K562 (cell line): ENCODE measurements around the gene AMBRA1. TPM values are rescaled to one million over a fixed set of nuclear protein-coding genes. Genes with fewer than 3 reads are reported as not detected.

Source experiments
- ARNT ChIP-seq, 2 experiments: fragments of 450-650 bp; IDR thresholded peaks; 2 replicates each; pipeline ENCODE4 v1.6.1; 2016; ENCODE audit warnings: mild to moderate bottlenecking in 1 of 2
- C11orf30 ChIP-seq: fragments of 450-650 bp; IDR thresholded peaks from 2 replicates; pipeline ENCODE4 v1.6.1; 2016; ENCODE audit warnings: low read depth, mild to moderate bottlenecking
- CHD4 ChIP-seq: fragments of 200-600 bp; sonication (generic); IDR thresholded peaks from 3 replicates; pipeline ENCODE4 v1.6.1; 2012; ENCODE audit warnings: low read depth, mild to moderate bottlenecking, mixed read lengths, low read length, inconsistent platforms; ENCODE audit not compliant: insufficient read depth, insufficient replicate concordance, poor library complexity, severe bottlenecking
- ELF4 ChIP-seq: fragments of 450-650 bp; formaldehyde crosslinking; IDR thresholded peaks from 2 replicates; pipeline ENCODE4 v1.4.0; 2022; ENCODE audit warnings: missing genetic modification characterization
- EWSR1 ChIP-seq: fragments of 450-650 bp; IDR thresholded peaks from 2 replicates; pipeline ENCODE4 v1.6.1; 2018; ENCODE audit warnings: borderline replicate concordance, mild to moderate bottlenecking, low read depth, moderate library complexity; ENCODE audit not compliant: partially characterized antibody
- GABPA ChIP-seq: fragments of 200-800 bp; sonication (Bioruptor generic); conservative IDR thresholded peaks from 2 replicates; pipeline ENCODE4 v1.6.1; 2016; ENCODE audit warnings: low read depth, missing genetic modification characterization, missing compliant biosample characterization
- GATA2 ChIP-seq: sonication (generic); formaldehyde crosslinking; IDR thresholded peaks from 2 replicates; pipeline ENCODE4 v1.4.0; 2020; ENCODE audit warnings: mild to moderate bottlenecking, missing genetic modification reagents
- HEY1 ChIP-seq: fragments of 250-450 bp; sonication (Bioruptor Pico); IDR thresholded peaks from 2 replicates; pipeline ENCODE4 v1.5.0; 2020; ENCODE audit warnings: mild to moderate bottlenecking, moderate library complexity, borderline replicate concordance
- HSF4 ChIP-seq: fragments of 250-450 bp; sonication (Bioruptor Pico); IDR thresholded peaks from 2 replicates; pipeline ENCODE4 v2.1.2; 2022; ENCODE audit warnings: mild to moderate bottlenecking, moderate library complexity, borderline replicate concordance
- MAZ ChIP-seq, 2 experiments: fragments of 450-650 bp in 1 of 2; sonication (generic) in 1 of 2; formaldehyde crosslinking; IDR thresholded peaks in 1 of 2; conservative IDR thresholded peaks in 1 of 2; 2 replicates each; pipeline versions ENCODE4 v1.4.0 to v1.5.0; 2020; ENCODE audit warnings: mild to moderate bottlenecking in 1 of 2, missing genetic modification reagents in 1 of 2
- NCOA6 ChIP-seq: fragments of 450-650 bp; IDR thresholded peaks from 2 replicates; pipeline ENCODE4 v1.6.1; 2017; ENCODE audit warnings: mild to moderate bottlenecking
- RBFOX2 ChIP-seq: fragments of 200-400 bp; formaldehyde crosslinking; IDR thresholded peaks from 2 replicates; pipeline ENCODE4 v1.6.1; 2017; ENCODE audit warnings: low read depth, mild to moderate bottlenecking, low read length, moderate library complexity
- RFX1 ChIP-seq: fragments of 450-650 bp; IDR thresholded peaks from 2 replicates; pipeline ENCODE4 v1.6.1; 2016; ENCODE audit warnings: mild to moderate bottlenecking, moderate library complexity
- SAFB2 ChIP-seq: fragments of 200-400 bp; formaldehyde crosslinking; IDR thresholded peaks from 2 replicates; pipeline ENCODE4 v1.6.1; 2018; ENCODE audit warnings: borderline replicate concordance, low read length, low read depth, moderate library complexity; ENCODE audit not compliant: severe bottlenecking
- TCF7L2 ChIP-seq: fragments of 150-350 bp; IDR thresholded peaks from 2 replicates; pipeline ENCODE4 v1.6.1; 2016; ENCODE audit warnings: low read depth, mild to moderate bottlenecking, low read length, moderate library complexity
- WHSC1 ChIP-seq: IDR thresholded peaks from one replicate; pipeline ENCODE4 v1.6.1; 2012; ENCODE audit warnings: low read length, control low read depth, inconsistent platforms
- ZKSCAN3 ChIP-seq: fragments of 250-450 bp; sonication (Bioruptor Pico); IDR thresholded peaks from 2 replicates; pipeline ENCODE4 v1.4.0; 2020
- polyA plus RNA-seq, 8 experiments: library from polyadenylated mRNA; depleted of rRNA in 4 of 8; stranded (reverse) in 5 of 8; unstranded in 3 of 8; fragments of >200 nt; fragmentation: Nextera tagmentation in 2 of 8; fragmentation: Illumina TruSeq in 1 of 8; extraction: Ambion mirVana in 2 of 8; extraction: Trizol in 1 of 8; gene quantifications; 2 replicates each; pipeline versions ENCODE4 v1.2.1 to v1.2.3, GENCODE V29; 2011 to 2014; ENCODE audit warnings: inconsistent platforms in 1 of 8, missing spikeins in 1 of 8
- total RNA-seq, 7 experiments: library from RNA; depleted of rRNA in 6 of 7; stranded (reverse); fragments of >200 nt in 6 of 7; fragmentation: Illumina TruSeq in 2 of 7; extraction: Trizol in 2 of 7; gene quantifications; 2 replicates each; pipeline versions ENCODE4 v1.2.1 to v1.2.3, GENCODE V29; 2011 to 2021; ENCODE audit warnings: low replicate concordance in 1 of 7
- TF ChIP-seq, protein P1 (sequence below): fragments of 450-650 bp; formaldehyde crosslinking; IDR thresholded peaks from 2 replicates; pipeline ENCODE4 v1.4.0; 2020; ENCODE audit warnings: mild to moderate bottlenecking, mixed read lengths
- TF ChIP-seq, protein P2 (sequence below): fragments of 250-450 bp; sonication (Bioruptor Pico); IDR thresholded peaks from 2 replicates; pipeline ENCODE4 v1.5.0; 2021; ENCODE audit warnings: mild to moderate bottlenecking, borderline replicate concordance
- TF ChIP-seq, protein P3 (sequence below): fragments of 250-450 bp; sonication (Bioruptor Pico); IDR thresholded peaks from 2 replicates; pipeline ENCODE4 v1.8.0; 2022; ENCODE audit warnings: inconsistent platforms
- TF ChIP-seq, protein P4 (sequence below): fragments of 450-650 bp; IDR thresholded peaks from 2 replicates; pipeline ENCODE4 v1.6.1; 2016; ENCODE audit warnings: low read depth, mild to moderate bottlenecking, moderate library complexity

The AMBRA1 gene
- total and polyA plus RNA-seq, 9 of the 15 experiments (the other 6 are each of a cell fraction or from before 2014, with no cell fraction given): 0.15 to 24.5 (median 13.0) TPM

DNA sequence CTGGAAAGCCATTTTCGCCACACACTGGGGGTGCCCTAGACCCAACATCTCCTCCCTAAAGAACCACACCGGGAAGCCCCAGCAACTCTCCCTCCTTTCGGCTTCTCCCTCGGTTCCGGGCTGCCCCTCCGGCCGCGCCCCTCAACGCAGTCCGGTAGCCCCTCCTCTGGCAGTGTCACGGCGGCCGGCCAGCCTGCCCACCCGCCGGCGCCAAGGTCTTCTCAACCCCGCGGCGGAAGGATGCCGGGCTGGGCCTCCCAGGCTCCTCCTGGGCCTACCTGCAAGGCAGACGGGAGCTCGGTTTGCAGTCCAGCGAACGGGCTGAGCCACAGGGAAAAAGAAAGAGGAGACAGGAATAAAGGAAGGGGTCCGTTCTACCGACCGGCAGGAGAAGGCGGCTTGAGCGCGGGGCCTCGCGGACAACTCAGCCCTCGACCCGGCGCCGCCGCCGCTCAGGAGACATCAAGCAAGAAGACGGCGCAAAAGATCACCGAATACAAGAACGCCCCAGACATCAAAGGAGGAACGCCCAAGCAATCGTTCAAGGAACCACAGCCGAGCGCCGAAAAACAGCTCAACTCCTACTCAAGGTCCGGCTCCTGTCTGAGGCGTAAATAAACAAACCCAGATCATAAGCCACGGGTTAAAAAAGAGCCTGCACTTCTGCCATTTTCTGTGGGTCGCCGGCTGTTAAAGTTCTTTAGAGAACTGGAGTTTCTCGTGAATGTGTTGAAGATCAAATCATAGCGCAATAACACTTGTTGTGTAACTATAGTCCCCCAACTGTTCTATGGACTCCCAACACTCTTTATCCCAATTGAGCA lies at the start of gene AMBRA1 (continued):
- TF ChIP-seq, protein P1, sequence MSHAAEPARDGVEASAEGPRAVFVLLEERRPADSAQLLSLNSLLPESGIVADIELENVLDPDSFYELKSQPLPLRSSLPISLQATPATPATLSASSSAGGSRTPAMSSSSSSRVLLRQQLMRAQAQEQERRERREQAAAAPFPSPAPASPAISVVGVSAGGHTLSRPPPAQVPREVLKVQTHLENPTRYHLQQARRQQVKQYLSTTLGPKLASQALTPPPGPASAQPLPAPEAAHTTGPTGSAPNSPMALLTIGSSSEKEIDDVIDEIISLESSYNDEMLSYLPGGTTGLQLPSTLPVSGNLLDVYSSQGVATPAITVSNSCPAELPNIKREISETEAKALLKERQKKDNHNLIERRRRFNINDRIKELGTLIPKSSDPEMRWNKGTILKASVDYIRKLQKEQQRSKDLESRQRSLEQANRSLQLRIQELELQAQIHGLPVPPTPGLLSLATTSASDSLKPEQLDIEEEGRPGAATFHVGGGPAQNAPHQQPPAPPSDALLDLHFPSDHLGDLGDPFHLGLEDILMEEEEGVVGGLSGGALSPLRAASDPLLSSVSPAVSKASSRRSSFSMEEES: no peak
- TF ChIP-seq, protein P2, sequence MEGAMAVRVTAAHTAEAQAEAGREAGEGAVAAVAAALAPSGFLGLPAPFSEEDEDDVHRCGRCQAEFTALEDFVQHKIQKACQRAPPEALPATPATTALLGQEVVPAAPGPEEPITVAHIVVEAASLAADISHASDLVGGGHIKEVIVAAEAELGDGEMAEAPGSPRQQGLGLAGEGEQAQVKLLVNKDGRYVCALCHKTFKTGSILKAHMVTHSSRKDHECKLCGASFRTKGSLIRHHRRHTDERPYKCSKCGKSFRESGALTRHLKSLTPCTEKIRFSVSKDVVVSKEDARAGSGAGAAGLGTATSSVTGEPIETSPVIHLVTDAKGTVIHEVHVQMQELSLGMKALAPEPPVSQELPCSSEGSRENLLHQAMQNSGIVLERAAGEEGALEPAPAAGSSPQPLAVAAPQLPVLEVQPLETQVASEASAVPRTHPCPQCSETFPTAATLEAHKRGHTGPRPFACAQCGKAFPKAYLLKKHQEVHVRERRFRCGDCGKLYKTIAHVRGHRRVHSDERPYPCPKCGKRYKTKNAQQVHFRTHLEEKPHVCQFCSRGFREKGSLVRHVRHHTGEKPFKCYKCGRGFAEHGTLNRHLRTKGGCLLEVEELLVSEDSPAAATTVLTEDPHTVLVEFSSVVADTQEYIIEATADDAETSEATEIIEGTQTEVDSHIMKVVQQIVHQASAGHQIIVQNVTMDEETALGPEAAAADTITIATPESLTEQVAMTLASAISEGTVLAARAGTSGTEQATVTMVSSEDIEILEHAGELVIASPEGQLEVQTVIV (CRISPR knock-in tag): no peak; the same call in 1 of the 2 replicates
- TF ChIP-seq EWSR1 (no peak), TCF7L2 (no peak), MAZ (CRISPR knock-in tag; conservative IDR thresholded peaks at IDR 0.05 in 1 of 2, IDR thresholded peaks at IDR 0.05 in 1 of 2) (peak in 1 of 2 experiments; percentile 60), NCOA6 (no peak), RFX1 (no peak), ZKSCAN3 (CRISPR knock-in tag) (no peak), HSF4 (no peak), RBFOX2 (peak; percentile 94), GATA2 (CRISPR knock-in tag) (no peak), WHSC1 (no peak), HEY1 (CRISPR knock-in tag) (no peak), GABPA (tag) (no peak), CHD4 (no peak), SAFB2 (no peak), C11orf30 (peak; percentile 86), ELF4 (CRISPR knock-in tag) (no peak), ARNT (IDR thresholded peaks at IDR 0.05) (peak in 1 of 2 experiments; percentile 73; a peak in 2 of 4 replicates)
- TF ChIP-seq, protein P3, sequence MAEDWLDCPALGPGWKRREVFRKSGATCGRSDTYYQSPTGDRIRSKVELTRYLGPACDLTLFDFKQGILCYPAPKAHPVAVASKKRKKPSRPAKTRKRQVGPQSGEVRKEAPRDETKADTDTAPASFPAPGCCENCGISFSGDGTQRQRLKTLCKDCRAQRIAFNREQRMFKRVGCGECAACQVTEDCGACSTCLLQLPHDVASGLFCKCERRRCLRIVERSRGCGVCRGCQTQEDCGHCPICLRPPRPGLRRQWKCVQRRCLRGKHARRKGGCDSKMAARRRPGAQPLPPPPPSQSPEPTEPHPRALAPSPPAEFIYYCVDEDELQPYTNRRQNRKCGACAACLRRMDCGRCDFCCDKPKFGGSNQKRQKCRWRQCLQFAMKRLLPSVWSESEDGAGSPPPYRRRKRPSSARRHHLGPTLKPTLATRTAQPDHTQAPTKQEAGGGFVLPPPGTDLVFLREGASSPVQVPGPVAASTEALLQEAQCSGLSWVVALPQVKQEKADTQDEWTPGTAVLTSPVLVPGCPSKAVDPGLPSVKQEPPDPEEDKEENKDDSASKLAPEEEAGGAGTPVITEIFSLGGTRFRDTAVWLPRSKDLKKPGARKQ (CRISPR knock-in tag): no peak
- TF ChIP-seq, protein P4, sequence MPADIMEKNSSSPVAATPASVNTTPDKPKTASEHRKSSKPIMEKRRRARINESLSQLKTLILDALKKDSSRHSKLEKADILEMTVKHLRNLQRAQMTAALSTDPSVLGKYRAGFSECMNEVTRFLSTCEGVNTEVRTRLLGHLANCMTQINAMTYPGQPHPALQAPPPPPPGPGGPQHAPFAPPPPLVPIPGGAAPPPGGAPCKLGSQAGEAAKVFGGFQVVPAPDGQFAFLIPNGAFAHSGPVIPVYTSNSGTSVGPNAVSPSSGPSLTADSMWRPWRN: no peak
